ENCODE measurements around the gene CDCA5. TPM values are rescaled to one million over a fixed set of nuclear protein-coding genes. Genes with fewer than 3 reads are reported as not detected.

The CDCA5 gene
- total and polyA plus RNA-seq, 9 donors = 0.38 to 2.8 (median 0.79) TPM; not detected in 1

DNA sequence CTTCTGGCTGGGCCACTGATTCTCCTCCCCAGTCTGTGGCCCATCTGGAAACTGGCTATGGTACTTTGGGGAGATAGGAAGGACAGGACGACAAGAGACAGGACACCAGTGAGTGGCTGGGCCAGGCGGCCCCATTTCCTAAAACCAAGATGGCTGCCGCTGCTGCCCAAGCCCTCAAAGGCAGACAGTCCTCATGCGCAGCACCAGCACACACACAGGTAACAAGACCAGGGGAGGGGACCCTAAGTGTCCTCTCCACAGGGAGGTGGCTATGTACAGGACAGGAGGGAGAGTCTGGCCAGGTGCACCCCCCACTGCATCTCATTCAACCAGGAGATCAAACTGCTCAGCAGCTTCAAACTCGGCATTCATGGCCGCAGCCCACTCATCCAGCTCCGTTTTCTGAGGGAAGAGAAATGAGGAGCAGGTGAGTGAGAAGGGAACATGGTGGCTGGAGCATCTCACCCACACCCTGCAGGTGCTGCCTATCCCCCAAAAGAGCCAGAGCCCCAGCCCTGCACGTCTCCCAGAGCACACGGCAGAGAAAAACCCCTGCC, 5.0 kb downstream of the CDCA5 start:
- no peak for TF ChIP-seq POLR2A (IDR thresholded peaks at IDR 0.05)
- TF ChIP-seq EP300 (IDR thresholded peaks at IDR 0.05) = no peak
- TF ChIP-seq, protein P1, sequence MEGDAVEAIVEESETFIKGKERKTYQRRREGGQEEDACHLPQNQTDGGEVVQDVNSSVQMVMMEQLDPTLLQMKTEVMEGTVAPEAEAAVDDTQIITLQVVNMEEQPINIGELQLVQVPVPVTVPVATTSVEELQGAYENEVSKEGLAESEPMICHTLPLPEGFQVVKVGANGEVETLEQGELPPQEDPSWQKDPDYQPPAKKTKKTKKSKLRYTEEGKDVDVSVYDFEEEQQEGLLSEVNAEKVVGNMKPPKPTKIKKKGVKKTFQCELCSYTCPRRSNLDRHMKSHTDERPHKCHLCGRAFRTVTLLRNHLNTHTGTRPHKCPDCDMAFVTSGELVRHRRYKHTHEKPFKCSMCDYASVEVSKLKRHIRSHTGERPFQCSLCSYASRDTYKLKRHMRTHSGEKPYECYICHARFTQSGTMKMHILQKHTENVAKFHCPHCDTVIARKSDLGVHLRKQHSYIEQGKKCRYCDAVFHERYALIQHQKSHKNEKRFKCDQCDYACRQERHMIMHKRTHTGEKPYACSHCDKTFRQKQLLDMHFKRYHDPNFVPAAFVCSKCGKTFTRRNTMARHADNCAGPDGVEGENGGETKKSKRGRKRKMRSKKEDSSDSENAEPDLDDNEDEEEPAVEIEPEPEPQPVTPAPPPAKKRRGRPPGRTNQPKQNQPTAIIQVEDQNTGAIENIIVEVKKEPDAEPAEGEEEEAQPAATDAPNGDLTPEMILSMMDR (IDR thresholded peaks at IDR 0.05) = no peak
- no peak for DNase-seq
- Histone ChIP-seq H3K4me1 (ENCODE audit: insufficient read depth) (peaks cover 4% of the 10 kb centered on the region), H3K4me3 (no peak overlapping the region), H3K27me3 (no peaks in the 10 kb centered on the region), H3K27ac (no peak overlapping the region), H3K9me3 (no peaks in the 10 kb centered on the region), H3K36me3 (no peaks in the 10 kb centered on the region)
- intact Hi-C loops (cut with DNase I) = no loop called here
- WGBS, 3 donors = 86 to 92% (median 87%) methylated on average over 9 of the region's 9 CpGs

DNA sequence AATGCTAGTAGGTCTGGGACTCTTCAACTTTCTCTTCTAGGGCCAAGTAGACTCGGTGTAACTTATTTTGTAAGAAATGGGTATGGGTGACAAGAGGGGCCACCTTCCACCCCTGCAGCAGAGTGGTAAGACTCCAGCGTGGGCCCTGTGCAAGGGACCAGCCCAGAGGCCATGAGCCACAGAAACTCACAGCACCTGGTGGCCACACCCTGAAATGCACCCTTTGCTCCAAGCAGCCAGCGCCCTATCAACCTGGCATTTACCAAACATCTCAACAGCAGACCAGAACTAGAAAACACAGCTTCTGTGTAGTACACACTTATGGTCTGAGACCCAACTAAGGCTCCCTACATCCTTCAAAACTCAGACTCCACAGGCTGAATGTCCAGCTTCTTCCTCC, 5.7 kb downstream of the CDCA5 start:
- WGBS, 3 donors = 67 to 71% (median 69%) methylated on average over 3 of the region's 3 CpGs
- TF ChIP-seq POLR2A (IDR thresholded peaks at IDR 0.05) = no peak
- no peak for TF ChIP-seq EP300 (IDR thresholded peaks at IDR 0.05)
- TF ChIP-seq, protein P1 (IDR thresholded peaks at IDR 0.05) = no peak
- no peaks in the 10 kb centered on the region for H3K27me3 ChIP-seq
- no peaks in the 10 kb centered on the region for H3K36me3 ChIP-seq
- H3K9me3 ChIP-seq = no peaks in the 10 kb centered on the region
- H3K4me3 ChIP-seq = no peak overlapping the region
- intact Hi-C loops (cut with DNase I) = no loop called here
- H3K27ac ChIP-seq = no peak overlapping the region
- DNase-seq = no peak
- H3K4me1 ChIP-seq (ENCODE audit: insufficient read depth) = no peaks in the 10 kb centered on the region

DNA sequence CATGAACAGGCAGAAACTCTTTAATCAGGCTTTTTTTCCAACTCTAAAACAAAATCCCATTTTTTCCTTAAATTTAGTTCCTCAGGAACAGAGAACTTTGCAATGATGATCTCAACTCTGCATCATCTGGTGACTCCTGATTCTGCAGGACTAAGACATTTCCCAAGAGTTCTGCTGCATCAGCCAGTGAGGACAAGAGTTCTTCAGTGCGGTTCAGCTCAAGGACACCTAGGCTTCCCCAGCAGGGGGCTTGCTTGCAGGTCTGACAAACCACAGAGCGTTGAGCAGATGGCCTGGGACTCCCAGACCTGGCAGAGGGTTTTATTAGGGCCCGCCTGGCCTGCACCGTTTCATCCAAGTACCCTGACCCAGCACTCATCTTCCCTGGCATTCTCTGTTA, 6.4 kb downstream of the CDCA5 start:
- no peaks in the 10 kb centered on the region for H3K27me3 ChIP-seq
- no peaks in the 10 kb centered on the region for H3K36me3 ChIP-seq
- no peaks in the 10 kb centered on the region for H3K4me1 ChIP-seq (ENCODE audit: insufficient read depth)
- H3K9me3 ChIP-seq = no peaks in the 10 kb centered on the region
- DNase-seq = no peak
- TF ChIP-seq, protein P1 (IDR thresholded peaks at IDR 0.05) = no peak
- TF ChIP-seq POLR2A (IDR thresholded peaks at IDR 0.05) (no peak), EP300 (IDR thresholded peaks at IDR 0.05) (no peak)
- intact Hi-C loops (cut with DNase I) = no loop called here
- 56 to 60% (median 59%) methylated on average over 4 of the region's 4 CpGs for WGBS, 3 donors
- H3K4me3 ChIP-seq = no peak overlapping the region
- no peak overlapping the region for H3K27ac ChIP-seq

DNA sequence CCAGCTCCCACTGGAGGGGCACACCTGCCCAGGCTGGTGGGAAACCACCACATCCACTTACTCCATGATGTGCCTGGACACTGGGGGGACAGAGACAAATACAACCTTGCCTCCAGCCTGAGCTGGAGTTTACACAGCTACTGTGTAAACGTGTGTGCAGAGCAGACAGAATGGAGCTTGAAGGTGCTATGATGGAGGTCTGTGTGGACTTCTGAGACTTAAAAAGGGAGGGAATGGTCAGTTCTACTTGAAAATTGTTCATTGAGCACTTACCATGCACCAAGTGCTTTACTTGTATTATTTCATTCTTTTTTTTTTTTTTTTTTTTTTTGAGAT, 11.2 kb downstream of the CDCA5 start:
- Histone ChIP-seq H3K4me3 (no peak overlapping the region), H3K9me3 (no peaks in the 10 kb centered on the region), H3K27ac (no peak overlapping the region), H3K36me3 (no peaks in the 10 kb centered on the region), H3K27me3 (no peaks in the 10 kb centered on the region), H3K4me1 (ENCODE audit: insufficient read depth) (no peaks in the 10 kb centered on the region)
- intact Hi-C loops (cut with DNase I) = no loop called here
- no peak for TF ChIP-seq POLR2A (IDR thresholded peaks at IDR 0.05)
- TF ChIP-seq, protein P1 (IDR thresholded peaks at IDR 0.05) = no peak
- TF ChIP-seq EP300 (IDR thresholded peaks at IDR 0.05) = no peak
- no peak for DNase-seq
- WGBS, 3 donors = 46 to 63% (median 46%) methylated on average over 1 of the region's 1 CpG

Measured in ovary (tissue), 9 donors.